H1 (cell line): ENCODE data around the gene SIPA1L3. TPM values are rescaled to one million over a fixed set of nuclear protein-coding genes. Genes with fewer than 3 reads are reported as not detected.

Source experiments
- CTCF ChIA-PET: fragments of 300-600 bp; sonication (Branson Sonifier 250); formaldehyde crosslinking; loops from one replicate; lab custom pipeline; 2021; ENCODE audit not compliant: partially characterized antibody; lab: Charles Lee
- POLR2A ChIA-PET: fragments of 300-600 bp; sonication (Branson Sonifier 250); formaldehyde crosslinking; loops from one replicate; lab custom pipeline; 2021; ENCODE audit warnings: inconsistent platforms; ENCODE audit not compliant: partially characterized antibody; lab: Charles Lee
- DNase-seq, 2 experiments: peaks; one replicate each; pipeline versions ENCODE4 v3.0.0 to v3.0.0-alpha.2; 2010 to 2022; ENCODE audit warnings: low spot score in 2 of 2, low read depth in 1 of 2, mixed read lengths in 1 of 2
- FAIRE-seq: peaks from 2 replicates; lab custom pipeline; 2011; peaks lifted over from hg19 to GRCh38; lab: Jason Lieb, UNC
- H2AFZ ChIP-seq: 2 replicates; pipeline ENCODE4 v1.8.1; 2012; ENCODE audit warnings: low read length, inconsistent platforms
- H2AK5ac ChIP-seq: 2 replicates; pipeline ENCODE4 v1.6.1; 2013; ENCODE audit warnings: low read depth, low read length
- H2BK120ac ChIP-seq: replicated peaks from 2 replicates; pipeline ENCODE3; 2013; ENCODE audit warnings: low read depth, low read length, inconsistent platforms
- H2BK12ac ChIP-seq: 2 replicates; pipeline ENCODE4 v1.6.1; 2013; ENCODE audit warnings: low read depth, low read length
- H2BK15ac ChIP-seq: 2 replicates; pipeline ENCODE4 v1.6.1; 2013; ENCODE audit warnings: low read length
- H2BK20ac ChIP-seq: 2 replicates; pipeline ENCODE4 v1.6.1; 2013; ENCODE audit warnings: low read length
- H2BK5ac ChIP-seq: 2 replicates; pipeline ENCODE4 v1.6.1; 2013; ENCODE audit warnings: low read depth, low read length
- H3K14ac ChIP-seq: 2 replicates; pipeline ENCODE4 v1.6.1; 2013; ENCODE audit warnings: inconsistent platforms; ENCODE audit not compliant: insufficient read length
- H3K18ac ChIP-seq: 2 replicates; pipeline ENCODE4 v1.6.1; 2013; ENCODE audit warnings: low read length; ENCODE audit errors: extremely low read depth
- H3K23ac ChIP-seq: 2 replicates; pipeline ENCODE4 v1.6.1; 2013; ENCODE audit warnings: inconsistent platforms; ENCODE audit not compliant: insufficient read length
- H3K23me2 ChIP-seq: 2 replicates; pipeline ENCODE4 v1.6.1; 2013; ENCODE audit warnings: low read depth, low read length
- H3K27ac ChIP-seq: 2 replicates; pipeline ENCODE4 v1.6.1; 2011; ENCODE audit warnings: low read depth, low read length, inconsistent platforms
- H3K27me3 ChIP-seq, 4 experiments: replicated peaks in 1 of 4; 1 replicate in 1 of 4; 2 replicates in 3 of 4; pipeline versions ENCODE4 v1.6.1 to v1.8.1; 2011 to 2013; ENCODE audit warnings: low read length in 3 of 4, mild to moderate bottlenecking in 3 of 4, inconsistent platforms in 2 of 4, mixed read lengths in 2 of 4, moderate library complexity in 1 of 4; ENCODE audit not compliant: control insufficient read depth in 3 of 4, insufficient read depth in 3 of 4; ENCODE audit errors: extremely low read depth in 1 of 4
- H3K36me3 ChIP-seq, 4 experiments: 2 replicates each; pipeline versions ENCODE4 v1.6.1 to v1.8.1; 2011 to 2013; ENCODE audit warnings: mild to moderate bottlenecking in 4 of 4, low read length in 3 of 4, moderate library complexity in 2 of 4, control low read depth in 1 of 4, inconsistent platforms in 1 of 4; ENCODE audit not compliant: insufficient read depth in 4 of 4, control insufficient read depth in 2 of 4
- H3K4ac ChIP-seq: replicated peaks from 2 replicates; pipeline ENCODE3; 2013; ENCODE audit warnings: low read length, low read depth, mixed read lengths, inconsistent platforms; ENCODE audit not compliant: insufficient read length
- H3K4me1 ChIP-seq, 4 experiments: replicated peaks in 1 of 4; 1 replicate in 1 of 4; 2 replicates in 3 of 4; pipeline versions ENCODE4 v1.6.1 to v1.8.1; 2011 to 2013; ENCODE audit warnings: low read length in 3 of 4, inconsistent platforms in 2 of 4, mixed read lengths in 1 of 4; ENCODE audit not compliant: insufficient read depth in 4 of 4, control insufficient read depth in 3 of 4
- H3K4me2 ChIP-seq, 2 experiments: 2 replicates each; pipeline versions ENCODE4 v1.6.1 to v1.8.1; 2011 to 2013; ENCODE audit warnings: low read depth in 2 of 2, low read length in 2 of 2, control low read depth in 1 of 2, inconsistent platforms in 1 of 2, mild to moderate bottlenecking in 1 of 2; ENCODE audit not compliant: insufficient read depth in 1 of 2
- H3K4me3 ChIP-seq, 4 experiments: fragments of 200-600, 300-600 bp in 1 of 4; sonication (generic), shearing (Covaris generic), sonication (Bioruptor Twin) in 1 of 4; 2 replicates each; pipeline versions ENCODE4 v1.5.1 to v1.8.1; 2011 to 2016; ENCODE audit warnings: low read length in 4 of 4, low read depth in 3 of 4, control low read depth in 2 of 4, inconsistent platforms in 2 of 4, mild to moderate bottlenecking in 2 of 4, mixed read lengths in 1 of 4, moderate library complexity in 1 of 4; ENCODE audit not compliant: insufficient read depth in 2 of 4; ENCODE audit errors: extremely low read depth in 1 of 4
- H3K56ac ChIP-seq: replicated peaks from 2 replicates; pipeline ENCODE3; 2013; ENCODE audit warnings: low read depth, mild to moderate bottlenecking, mixed read lengths, low read length, inconsistent platforms; ENCODE audit not compliant: insufficient read length
- H3K79me1 ChIP-seq: 2 replicates; pipeline ENCODE4 v1.6.1; 2013; ENCODE audit warnings: low read depth, low read length, control low read depth
- H3K79me2 ChIP-seq, 2 experiments: 2 replicates each; pipeline versions ENCODE4 v1.6.1 to v1.8.1; 2012 to 2013; ENCODE audit warnings: low read length in 2 of 2, mild to moderate bottlenecking in 2 of 2, inconsistent platforms in 1 of 2; ENCODE audit not compliant: insufficient read depth in 2 of 2, control insufficient read depth in 1 of 2
- H3K9ac ChIP-seq, 4 experiments: replicated peaks in 1 of 4; 1 replicate in 1 of 4; 2 replicates in 3 of 4; pipeline versions ENCODE4 v1.6.1 to v1.8.1; 2011 to 2013; ENCODE audit warnings: low read depth in 3 of 4, low read length in 3 of 4, control low read depth in 2 of 4, mild to moderate bottlenecking in 2 of 4, moderate library complexity in 2 of 4, inconsistent platforms in 1 of 4; ENCODE audit errors: extremely low read depth in 1 of 4
- H3K9me3 ChIP-seq, 2 experiments: 2 replicates each; pipeline versions ENCODE4 v1.6.1 to v1.8.1; 2012 to 2013; ENCODE audit warnings: mild to moderate bottlenecking in 2 of 2, moderate library complexity in 2 of 2, control low read depth in 1 of 2, inconsistent platforms in 1 of 2, low read depth in 1 of 2, low read length in 1 of 2, mixed read lengths in 1 of 2; ENCODE audit not compliant: insufficient read depth in 2 of 2
- H4K20me1 ChIP-seq, 2 experiments: replicated peaks in 1 of 2; 2 replicates each; pipeline versions ENCODE3 to v1.8.1; 2011 to 2013; ENCODE audit warnings: inconsistent platforms in 2 of 2, low read length in 2 of 2, mild to moderate bottlenecking in 1 of 2; ENCODE audit not compliant: insufficient read depth in 2 of 2, control insufficient read depth in 1 of 2
- H4K5ac ChIP-seq: 2 replicates; pipeline ENCODE4 v1.6.1; 2013; ENCODE audit warnings: low read length, low read depth, mixed read lengths, inconsistent platforms; ENCODE audit not compliant: insufficient read length
- H4K8ac ChIP-seq: 2 replicates; pipeline ENCODE4 v1.8.0; 2013; ENCODE audit warnings: mild to moderate bottlenecking, moderate library complexity, low read length, inconsistent platforms; ENCODE audit not compliant: insufficient read depth; ENCODE audit errors: extremely low read depth
- H4K91ac ChIP-seq: replicated peaks from 2 replicates; pipeline ENCODE3; 2013; ENCODE audit warnings: low read length, mixed read lengths, inconsistent platforms; ENCODE audit not compliant: insufficient read length
- BRCA1 ChIP-seq: IDR thresholded peaks from 2 replicates; pipeline ENCODE4 v1.6.1; 2012; ENCODE audit warnings: low read depth, low read length, improper control_type of control experiment
- HDAC6 ChIP-seq: IDR thresholded peaks from one replicate; pipeline ENCODE4 v1.7.1; 2012; ENCODE audit warnings: low read depth, mild to moderate bottlenecking, inconsistent platforms, low read length, moderate library complexity
- KDM4A ChIP-seq: IDR thresholded peaks from one replicate; pipeline ENCODE4 v1.7.1; 2012; ENCODE audit warnings: low read depth, mild to moderate bottlenecking, moderate library complexity, low read length, inconsistent platforms; ENCODE audit not compliant: severe bottlenecking
- PHF8 ChIP-seq: fragments of 200-600 bp; sonication (generic); conservative IDR thresholded peaks from 2 replicates; pipeline ENCODE4 v1.7.1; 2012; ENCODE audit warnings: low read depth, mild to moderate bottlenecking, inconsistent platforms, low read length, moderate library complexity
- RAD21 ChIP-seq, 2 experiments: IDR thresholded peaks in 1 of 2; conservative IDR thresholded peaks in 1 of 2; 2 replicates each; pipeline ENCODE4 v1.6.1; 2011; ENCODE audit warnings: low read depth in 2 of 2, low read length in 2 of 2, improper control_type of control experiment in 1 of 2, inconsistent platforms in 1 of 2, mild to moderate bottlenecking in 1 of 2, moderate library complexity in 1 of 2
- SIN3A ChIP-seq, 2 experiments: IDR thresholded peaks in 1 of 2; conservative IDR thresholded peaks in 1 of 2; 2 replicates each; pipeline ENCODE4 v1.6.1; 2011 to 2012; ENCODE audit warnings: low read length in 2 of 2, improper control_type of control experiment in 1 of 2, low read depth in 1 of 2, mild to moderate bottlenecking in 1 of 2
- SIRT6 ChIP-seq: IDR thresholded peaks from one replicate; pipeline ENCODE4 v1.7.1; 2012; ENCODE audit warnings: low read length, inconsistent platforms
- TBP ChIP-seq: IDR thresholded peaks from 2 replicates; pipeline ENCODE4 v1.6.1; 2011; ENCODE audit warnings: low read depth, low read length, improper control_type of control experiment
- TCF12 ChIP-seq: IDR thresholded peaks from 2 replicates; pipeline ENCODE4 v1.6.1; 2011; ENCODE audit warnings: low read depth, mild to moderate bottlenecking, low read length
- ZNF274 ChIP-seq: IDR thresholded peaks from 2 replicates; pipeline ENCODE4 v1.7.0; 2012; ENCODE audit warnings: low read length, borderline replicate concordance; ENCODE audit errors: extremely low read depth
- WGBS, 2 experiments: shearing (Covaris generic) in 1 of 2; methylation state at CpG; one replicate each; pipeline versions ENCODE4 v1.1.6 to v1.1.7; 2013 to 2015; ENCODE audit warnings: low lambda C conversion rate in 2 of 2, mixed read lengths in 2 of 2, inconsistent platforms in 1 of 2, low coverage in 1 of 2, missing lambda C conversion rate in 1 of 2; ENCODE audit not compliant: insufficient replicate concordance in 2 of 2, insufficient coverage in 1 of 2, insufficient read length in 1 of 2; ENCODE audit errors: extremely low coverage in 1 of 2, missing lambda C conversion rate in 1 of 2; 5-methylcytosine and 5-hydroxymethylcytosine counted together
- polyA plus RNA-seq, 7 experiments: library from polyadenylated mRNA; depleted of rRNA in 3 of 7; stranded (reverse) in 5 of 7; unstranded in 2 of 7; fragments of >200 nt in 5 of 7; fragments of 200-250 nt in 2 of 7; gene quantifications; 1 replicate in 5 of 7; 2 replicates in 1 of 7; 4 replicates in 1 of 7; pipeline versions ENCODE4 v1.2.1 to v1.2.3, GENCODE V29; 2011 to 2013; ENCODE audit warnings: missing spikeins in 2 of 7, mixed read lengths in 2 of 7
- total RNA-seq: library from RNA; stranded (reverse); fragmentation: NEBNext Ultra II Directional; extraction: Animal tissue kit (Norgen Biotek cat#: 25700); gene quantifications from 2 replicates; pipeline ENCODE4 v1.2.1, GENCODE V29; 2021
- TF ChIP-seq, protein P1 (sequence below), 3 experiments: IDR thresholded peaks; 1 replicate in 2 of 3; 2 replicates in 1 of 3; pipeline versions ENCODE4 v1.5.1 to v1.6.1; 2011; ENCODE audit warnings: low read length in 3 of 3, mild to moderate bottlenecking in 3 of 3, inconsistent platforms in 2 of 3, low read depth in 1 of 3, moderate library complexity in 1 of 3; ENCODE audit not compliant: insufficient read depth in 1 of 3; ENCODE audit errors: control extremely low read depth in 1 of 3

The SIPA1L3 gene
- total and polyA plus RNA-seq, 2 of the 8 experiments (the other 6 are each of a cell fraction or from before 2014, with no cell fraction given): 15.0 to 54.9 TPM

DNA sequence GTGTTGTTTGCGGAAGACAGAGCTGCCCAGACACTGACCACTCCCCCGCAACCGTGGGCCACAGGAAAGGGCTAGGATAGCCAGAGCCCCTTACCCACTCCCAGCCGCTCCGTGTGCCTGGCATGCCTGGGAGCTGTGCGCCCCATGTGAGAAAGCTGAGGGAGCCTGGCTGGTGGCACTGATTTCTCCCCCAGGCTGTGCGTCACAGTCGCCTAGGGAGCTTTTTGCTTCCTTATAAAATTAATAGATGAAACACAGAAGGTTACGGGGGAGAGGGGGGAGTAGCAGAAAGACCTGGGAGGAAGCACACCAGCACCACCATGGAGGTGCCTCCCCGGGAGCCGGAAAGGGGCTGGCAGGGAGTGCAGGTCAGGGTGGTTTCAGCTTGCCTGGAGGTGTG, 292.3 kb downstream of the SIPA1L3 start:
- no peak overlapping the region for H2BK15ac ChIP-seq
- DNase-seq: no peak
- H3K4ac ChIP-seq: no peak overlapping the region
- H3K18ac ChIP-seq: no peak overlapping the region
- no peak overlapping the region for H2AK5ac ChIP-seq
- H3K79me2 ChIP-seq: no peaks in the 10 kb centered on the region
- no peak overlapping the region for H2BK20ac ChIP-seq
- H2BK5ac ChIP-seq: no peak overlapping the region
- H3K4me3 ChIP-seq: no peak overlapping the region
- no peak overlapping the region for H3K23ac ChIP-seq
- WGBS, 2 experiments: 91% methylated on average over 11 of the region's 11 CpGs; no CpG with 5 or more reads in 1 of the 2 experiments
- H3K27me3 ChIP-seq: no peaks in the 10 kb centered on the region
- peaks cover 0 to 4% of the 10 kb centered on the region in 2 experiments for H4K20me1 ChIP-seq
- H3K9ac ChIP-seq: no peak overlapping the region
- no peaks in the 10 kb centered on the region for H3K4me1 ChIP-seq
- H4K5ac ChIP-seq: no peak overlapping the region
- H3K9me3 ChIP-seq: no peaks in the 10 kb centered on the region
- no peak overlapping the region for H2AFZ ChIP-seq
- peaks cover 0 to 10% (median 0%) of the 10 kb centered on the region in 4 experiments; a peak in 4 of 8 replicates for H3K36me3 ChIP-seq
- H3K79me1 ChIP-seq: peaks cover 4% of the 10 kb centered on the region; the same call in 1 of the 2 replicates
- ChIA-PET CTCF (interaction anchor here (0.8 to 1.1 kb wide), 2 partner anchors 26 to 56 kb away, joined by 4 read pairs; no protein-coding TSS in a partner anchor), POLR2A (interaction anchor here (0.6 to 1.5 kb wide), 2 partner anchors 12 to 15 kb away, joined by 3 read pairs; no protein-coding TSS in a partner anchor)
- no peak overlapping the region for H2BK12ac ChIP-seq
- H4K8ac ChIP-seq: no peak overlapping the region
- no peak overlapping the region for H3K27ac ChIP-seq
- H3K14ac ChIP-seq: no peak overlapping the region
- H3K4me2 ChIP-seq: no peak overlapping the region
- no peak overlapping the region for H2BK120ac ChIP-seq
- no peak overlapping the region for H3K56ac ChIP-seq
- H4K91ac ChIP-seq: no peak overlapping the region
- FAIRE-seq: no peak
- H3K23me2 ChIP-seq: no peaks in the 10 kb centered on the region
- TF ChIP-seq, protein P1, sequence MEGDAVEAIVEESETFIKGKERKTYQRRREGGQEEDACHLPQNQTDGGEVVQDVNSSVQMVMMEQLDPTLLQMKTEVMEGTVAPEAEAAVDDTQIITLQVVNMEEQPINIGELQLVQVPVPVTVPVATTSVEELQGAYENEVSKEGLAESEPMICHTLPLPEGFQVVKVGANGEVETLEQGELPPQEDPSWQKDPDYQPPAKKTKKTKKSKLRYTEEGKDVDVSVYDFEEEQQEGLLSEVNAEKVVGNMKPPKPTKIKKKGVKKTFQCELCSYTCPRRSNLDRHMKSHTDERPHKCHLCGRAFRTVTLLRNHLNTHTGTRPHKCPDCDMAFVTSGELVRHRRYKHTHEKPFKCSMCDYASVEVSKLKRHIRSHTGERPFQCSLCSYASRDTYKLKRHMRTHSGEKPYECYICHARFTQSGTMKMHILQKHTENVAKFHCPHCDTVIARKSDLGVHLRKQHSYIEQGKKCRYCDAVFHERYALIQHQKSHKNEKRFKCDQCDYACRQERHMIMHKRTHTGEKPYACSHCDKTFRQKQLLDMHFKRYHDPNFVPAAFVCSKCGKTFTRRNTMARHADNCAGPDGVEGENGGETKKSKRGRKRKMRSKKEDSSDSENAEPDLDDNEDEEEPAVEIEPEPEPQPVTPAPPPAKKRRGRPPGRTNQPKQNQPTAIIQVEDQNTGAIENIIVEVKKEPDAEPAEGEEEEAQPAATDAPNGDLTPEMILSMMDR (IDR thresholded peaks at IDR 0.05; ENCODE audit: control extremely low read depth in 1 of 3, insufficient read depth in 1 of 3, low read depth in 1 of 3, low read length in 3 of 3): no peak
- TF ChIP-seq TBP: no peak
- no peak for TF ChIP-seq TCF12
- no peak for TF ChIP-seq KDM4A
- TF ChIP-seq SIN3A (conservative IDR thresholded peaks at IDR 0.05 in 1 of 2, IDR thresholded peaks at IDR 0.05 in 1 of 2; ENCODE audit: low read depth in 1 of 2, low read length in 2 of 2): no peak
- no peak for TF ChIP-seq SIRT6
- no peak for TF ChIP-seq BRCA1
- TF ChIP-seq RAD21 (IDR thresholded peaks at IDR 0.05 in 1 of 2, conservative IDR thresholded peaks at IDR 0.05 in 1 of 2; ENCODE audit: low read depth in 2 of 2, low read length in 2 of 2): no peak
- TF ChIP-seq ZNF274: no peak
- TF ChIP-seq PHF8: no peak
- TF ChIP-seq HDAC6: no peak
